ENCODE results near the gene CNTFR. TPM values are rescaled to one million over a fixed set of nuclear protein-coding genes. Genes with fewer than 3 reads are reported as not detected.

CNTFR gene
- total RNA-seq, 1 donor from 2014 or later: 1.1 TPM

DNA sequence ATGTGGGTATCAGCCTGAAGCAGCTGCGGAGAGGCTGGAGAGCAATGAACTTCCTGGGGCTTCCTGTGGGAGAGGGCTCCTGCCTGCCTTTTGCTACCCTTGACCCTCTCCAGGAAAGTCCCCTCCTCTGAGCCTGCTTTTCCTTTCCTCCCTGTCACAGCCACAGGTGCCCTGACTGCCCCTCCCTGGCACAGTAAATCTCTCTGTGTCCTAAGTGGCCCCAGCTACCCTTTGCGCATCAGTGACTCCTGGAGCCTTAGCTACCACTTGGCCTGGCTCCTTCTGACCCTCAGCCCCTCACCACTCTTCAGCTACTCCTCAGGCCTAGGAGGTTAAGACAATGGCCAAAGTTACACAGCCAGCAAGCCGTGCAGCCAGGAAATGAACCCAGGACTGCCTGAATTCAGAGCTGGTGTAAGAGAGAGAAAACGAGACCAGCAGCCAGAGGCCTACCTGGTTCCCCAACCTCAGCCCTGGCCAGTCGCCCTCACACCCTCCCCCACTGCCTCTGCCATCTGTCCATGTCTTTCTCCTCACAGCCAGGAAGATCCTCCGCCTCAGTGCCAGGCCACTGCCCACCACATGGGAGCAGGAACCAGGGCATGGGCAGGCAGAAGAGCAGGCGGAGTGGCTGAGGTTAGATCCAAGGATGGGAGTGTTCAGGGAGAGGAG, 18.6 kb downstream of the CNTFR start:
- TF ChIP-seq CTCF (IDR thresholded peaks at IDR 0.05; ENCODE audit: insufficient read depth, low read length, poor library complexity, severe bottlenecking): no peak

GRCh38 chr9:34570376-34570775, 19.1 kb downstream of the CNTFR start:
- peaks cover 74% of the 10 kb centered on the region for H3K27me3 ChIP-seq (ENCODE audit: control insufficient read depth, insufficient read depth, low read length)
- no peaks in the 10 kb centered on the region for H3K36me3 ChIP-seq (ENCODE audit: control insufficient read depth, insufficient read depth, low read length)
- H3K4me3 ChIP-seq (ENCODE audit: low read depth, low read length): no peak overlapping the region
- DNase-seq (ENCODE audit: low read depth): no peak
- TF ChIP-seq CTCF (IDR thresholded peaks at IDR 0.05; ENCODE audit: insufficient read depth, low read length, poor library complexity, severe bottlenecking): no peak

More for the DNA sequence above, 18.6 kb downstream of the CNTFR start:
- DNase-seq (ENCODE audit: low read depth): no peak
- Histone ChIP-seq H3K27me3 (ENCODE audit: control insufficient read depth, insufficient read depth, low read length) (peaks cover 77% of the 10 kb centered on the region), H3K36me3 (ENCODE audit: control insufficient read depth, insufficient read depth, low read length) (no peaks in the 10 kb centered on the region), H3K4me3 (ENCODE audit: low read depth, low read length) (no peak overlapping the region)

DNA sequence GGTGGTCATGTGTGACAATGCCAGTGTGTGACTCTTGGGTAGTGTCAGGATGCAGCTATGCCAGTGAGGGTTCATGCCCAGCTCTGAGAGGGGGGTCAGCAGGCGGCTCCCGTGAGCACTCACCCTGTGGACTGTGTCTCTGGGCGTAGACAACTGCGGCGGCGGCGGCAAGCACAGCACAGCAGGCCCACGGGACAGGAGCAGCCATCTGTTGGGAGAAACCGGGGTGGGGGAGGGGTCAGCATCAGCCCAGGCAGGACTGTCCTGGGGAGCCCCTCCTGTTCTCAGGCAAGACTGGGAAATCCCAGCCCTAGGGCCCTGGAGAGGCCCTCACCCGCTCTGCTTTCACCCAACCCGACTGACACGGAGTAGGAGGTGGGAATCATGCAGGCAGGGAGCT, 20.8 kb downstream of the CNTFR start:
- no peak overlapping the region for H3K4me3 ChIP-seq (ENCODE audit: low read depth, low read length)
- TF ChIP-seq CTCF (IDR thresholded peaks at IDR 0.05; ENCODE audit: insufficient read depth, low read length, poor library complexity, severe bottlenecking): no peak
- H3K27me3 ChIP-seq (ENCODE audit: control insufficient read depth, insufficient read depth, low read length): peaks cover 65% of the 10 kb centered on the region
- no peaks in the 10 kb centered on the region for H3K36me3 ChIP-seq (ENCODE audit: control insufficient read depth, insufficient read depth, low read length)
- DNase-seq (ENCODE audit: low read depth): no peak

- Histone ChIP-seq H3K27me3 (ENCODE audit: control insufficient read depth, insufficient read depth, low read length) (peaks cover 62% of the 10 kb centered on the region), H3K4me3 (ENCODE audit: low read depth, low read length) (no peak overlapping the region), H3K36me3 (ENCODE audit: control insufficient read depth, insufficient read depth, low read length) (no peaks in the 10 kb centered on the region)
- no peak for DNase-seq (ENCODE audit: low read depth)
- no peak for TF ChIP-seq CTCF (IDR thresholded peaks at IDR 0.05; ENCODE audit: insufficient read depth, low read length, poor library complexity, severe bottlenecking)
Observed at GRCh38 chr9:34568133-34568532, 21.4 kb downstream of the CNTFR start.

- no peak overlapping the region for H3K4me3 ChIP-seq (ENCODE audit: low read depth, low read length)
- DNase-seq (ENCODE audit: low read depth): no peak
- no peaks in the 10 kb centered on the region for H3K36me3 ChIP-seq (ENCODE audit: control insufficient read depth, insufficient read depth, low read length)
- H3K27me3 ChIP-seq (ENCODE audit: control insufficient read depth, insufficient read depth, low read length): peaks cover 62% of the 10 kb centered on the region
- TF ChIP-seq CTCF (IDR thresholded peaks at IDR 0.05; ENCODE audit: insufficient read depth, low read length, poor library complexity, severe bottlenecking): no peak
Observed at GRCh38 chr9:34566972-34567371, 22.6 kb downstream of the CNTFR start.

- no peak for DNase-seq (ENCODE audit: low read depth)
- Histone ChIP-seq H3K36me3 (ENCODE audit: control insufficient read depth, insufficient read depth, low read length) (no peaks in the 10 kb centered on the region), H3K4me3 (ENCODE audit: low read depth, low read length) (no peak overlapping the region), H3K27me3 (ENCODE audit: control insufficient read depth, insufficient read depth, low read length) (peaks cover 62% of the 10 kb centered on the region)
- TF ChIP-seq CTCF (IDR thresholded peaks at IDR 0.05; ENCODE audit: insufficient read depth, low read length, poor library complexity, severe bottlenecking): no peak
Observed at GRCh38 chr9:34566322-34566721, 23.2 kb downstream of the CNTFR start.
